ENCODE results near the gene HHATL.
"Not testable (repeated sequence)": the region's sequence is repeated elsewhere in the genome, so short reads cannot be mapped to it uniquely, and the experiment has no call there.

Gene HHATL

GRCh38 chr3:42733501-42734262 lies 31.1 kb upstream of the HHATL start:
- DNase-seq (ENCODE audit: low read depth), result no peak

GRCh38 chr3:42732829-42733459 lies 30.3 kb upstream of the HHATL start:
- DNase-seq (ENCODE audit: low read depth), result no peak

GRCh38 chr3:42732196-42732828 lies 29.7 kb upstream of the HHATL start:
- no peak for DNase-seq (ENCODE audit: low read depth)

GRCh38 chr3:42731476-42732195 lies 29.0 kb upstream of the HHATL start:
- DNase-seq (ENCODE audit: low read depth), result no peak

GRCh38 chr3:42730706-42731420 lies 28.3 kb upstream of the HHATL start:
- DNase-seq (ENCODE audit: low read depth), result no peak

- DNase-seq (ENCODE audit: low read depth), result no peak
Measured at GRCh38 chr3:42730294-42730693, 27.7 kb upstream of the HHATL start.

- DNase-seq (ENCODE audit: low read depth), result no peak
Measured at GRCh38 chr3:42729404-42730145, 27.0 kb upstream of the HHATL start.

- DNase-seq (ENCODE audit: low read depth), result no peak
Measured at GRCh38 chr3:42728668-42729364, 26.2 kb upstream of the HHATL start.

- DNase-seq (ENCODE audit: low read depth), result no peak
Measured at GRCh38 chr3:42728056-42728455, 25.5 kb upstream of the HHATL start.

- no peak for DNase-seq (ENCODE audit: low read depth)
Measured at GRCh38 chr3:42725454-42725853, 22.9 kb upstream of the HHATL start.

- DNase-seq (ENCODE audit: low read depth), result no peak
Measured at GRCh38 chr3:42723219-42723618, 20.6 kb upstream of the HHATL start.

GRCh38 chr3:42722442-42722841 lies 19.8 kb upstream of the HHATL start:
- not testable (repeated sequence) for DNase-seq (ENCODE audit: low read depth)

- DNase-seq (ENCODE audit: low read depth), result no peak
Measured at GRCh38 chr3:42721690-42722089, 19.1 kb upstream of the HHATL start.

GRCh38 chr3:42720126-42720525 lies 17.5 kb upstream of the HHATL start:
- no peak for DNase-seq (ENCODE audit: low read depth)

GRCh38 chr3:42719002-42719401 lies 16.4 kb upstream of the HHATL start:
- DNase-seq (ENCODE audit: low read depth), result no peak

GRCh38 chr3:42718338-42718737 lies 15.7 kb upstream of the HHATL start:
- DNase-seq (ENCODE audit: low read depth), result no peak

- DNase-seq (ENCODE audit: low read depth), result no peak
Measured at GRCh38 chr3:42717306-42717705, 14.7 kb upstream of the HHATL start.

- no peak for DNase-seq (ENCODE audit: low read depth)
Measured at GRCh38 chr3:42714171-42714852, 11.7 kb upstream of the HHATL start.

GRCh38 chr3:42713747-42714146 lies 11.1 kb upstream of the HHATL start:
- no peak for DNase-seq (ENCODE audit: low read depth)
